HEK293 (cell line): ENCODE results near the gene LDB1.

Source experiments
- CTCF ChIA-PET: fragments of 350-600 bp; formaldehyde crosslinking; extraction: SDS; loops from one replicate; lab custom pipeline; 2021; ENCODE audit warnings: antibody characterized with exemption; lab: Yijun Ruan, JAX
- POLR2A ChIA-PET: fragments of 300-600 bp; formaldehyde crosslinking; extraction: SDS; loops from one replicate; lab custom pipeline; 2020; ENCODE audit warnings: antibody characterized with exemption, inconsistent platforms; lab: Yijun Ruan, JAX
- H3K27ac ChIP-seq: fragments of 200-500 bp; sonication (Bioruptor generic); 2 replicates; pipeline ENCODE4 v1.5.1; 2014; ENCODE audit warnings: low read depth, low read length, control low read depth, inconsistent platforms; ENCODE audit errors: extremely low read depth
- H3K36me3 ChIP-seq, 2 experiments: fragments of 200-500 bp in 1 of 2; sonication (Bioruptor generic) in 1 of 2; 1 replicate in 1 of 2; 2 replicates in 1 of 2; pipeline ENCODE4 v1.5.1; 2014 to 2017; ENCODE audit warnings: inconsistent platforms in 2 of 2, low read length in 2 of 2; ENCODE audit not compliant: control insufficient read depth in 2 of 2, insufficient read depth in 1 of 2
- H3K4me1 ChIP-seq: fragments of 200-500 bp; sonication (Bioruptor generic); 2 replicates; pipeline ENCODE4 v1.5.1; 2014; ENCODE audit warnings: mild to moderate bottlenecking, low read length, inconsistent platforms; ENCODE audit not compliant: control insufficient read depth, insufficient read depth
- H3K4me3 ChIP-seq: 2 replicates; pipeline ENCODE4 v1.5.1; 2011; ENCODE audit warnings: low read depth, mild to moderate bottlenecking, control low read depth, low read length, moderate library complexity
- H3K9me3 ChIP-seq: fragments of 200-500 bp; sonication (Bioruptor generic); 2 replicates; pipeline ENCODE4 v1.5.1; 2014; ENCODE audit warnings: low read depth, low read length, inconsistent platforms; ENCODE audit not compliant: control insufficient read depth, insufficient read depth
- CTCF ChIP-seq: fragments of 450-650 bp; formaldehyde crosslinking; IDR thresholded peaks from 2 replicates; pipeline ENCODE4 v1.5.1; 2016; ENCODE audit warnings: missing biosample characterization, missing genetic modification characterization
- SCRT2 ChIP-seq: fragments of 450-650 bp; formaldehyde crosslinking; IDR thresholded peaks from 2 replicates; pipeline ENCODE4 v1.5.1; 2016; ENCODE audit warnings: missing biosample characterization, missing genetic modification characterization
- ZBTB11 ChIP-seq: fragments of 450-650 bp; formaldehyde crosslinking; conservative IDR thresholded peaks from 2 replicates; pipeline ENCODE4 v1.5.1; 2016; ENCODE audit warnings: low read depth, missing biosample characterization, missing genetic modification characterization
- ZNF23 ChIP-seq: fragments of 450-650 bp; formaldehyde crosslinking; IDR thresholded peaks from 2 replicates; pipeline ENCODE4 v1.5.1; 2016; ENCODE audit warnings: missing biosample characterization, missing genetic modification characterization, borderline replicate concordance
- ZNF335 ChIP-seq: fragments of 450-650 bp; formaldehyde crosslinking; conservative IDR thresholded peaks from 2 replicates; pipeline ENCODE4 v1.5.1; 2016; ENCODE audit warnings: missing biosample characterization, missing genetic modification characterization
- ZNF423 ChIP-seq: fragments of 450-650 bp; formaldehyde crosslinking; IDR thresholded peaks from 2 replicates; pipeline ENCODE4 v1.5.1; 2016; ENCODE audit warnings: missing biosample characterization, missing genetic modification characterization
- ZNF501 ChIP-seq: fragments of 450-650 bp; formaldehyde crosslinking; IDR thresholded peaks from 2 replicates; pipeline ENCODE4 v1.5.1; 2016; ENCODE audit warnings: missing biosample characterization, missing genetic modification characterization
- ZNF529 ChIP-seq: fragments of 450-650 bp; formaldehyde crosslinking; IDR thresholded peaks from 2 replicates; pipeline ENCODE4 v1.5.1; 2017; ENCODE audit warnings: missing genetic modification characterization, missing biosample characterization; ENCODE audit not compliant: insufficient replicate concordance
- ZNF549 ChIP-seq: fragments of 450-650 bp; IDR thresholded peaks from 2 replicates; pipeline ENCODE4 v1.5.1; 2018; ENCODE audit warnings: missing biosample characterization, missing genetic modification characterization, mild to moderate bottlenecking, inconsistent platforms, moderate library complexity
- ZNF654 ChIP-seq: fragments of 450-650 bp; formaldehyde crosslinking; IDR thresholded peaks from 2 replicates; pipeline ENCODE4 v1.5.1; 2016; ENCODE audit warnings: low read depth, missing biosample characterization, missing genetic modification characterization
- ZNF768 ChIP-seq: fragments of 450-650 bp; formaldehyde crosslinking; IDR thresholded peaks from 2 replicates; pipeline ENCODE4 v1.5.1; 2018; ENCODE audit warnings: missing biosample characterization, mild to moderate bottlenecking, missing genetic modification characterization

The LDB1 gene

GRCh38 chr10:102101152-102101551, 19.0 kb downstream of the LDB1 start:
- TF ChIP-seq ZNF23 (tag by site-specific recombination) (no peak), CTCF (tag by site-specific recombination) (peak; percentile 32; the same call in 1 of the 2 replicates), ZNF423 (tag by site-specific recombination) (no peak), ZNF654 (tag by site-specific recombination) (peak; percentile 35; the same call in 1 of the 2 replicates)
- Histone ChIP-seq H3K4me1 (no peaks in the 10 kb centered on the region), H3K27ac (no peak overlapping the region), H3K4me3 (no peak overlapping the region), H3K36me3 (no peaks in the 10 kb centered on the region; a peak in 1 of 3 replicates), H3K9me3 (no peaks in the 10 kb centered on the region)
- ChIA-PET POLR2A (interaction anchor here (0.6 to 4.0 kb wide), 2 partner anchors 13 to 16 kb away, joined by 6 to 26 read pairs; no protein-coding TSS in a partner anchor), CTCF (interaction anchor here (0.5 to 2.5 kb wide), 9 partner anchors 9 to 315 kb away, joined by 3 to 17 read pairs (median 4); no protein-coding TSS in a partner anchor)

DNA sequence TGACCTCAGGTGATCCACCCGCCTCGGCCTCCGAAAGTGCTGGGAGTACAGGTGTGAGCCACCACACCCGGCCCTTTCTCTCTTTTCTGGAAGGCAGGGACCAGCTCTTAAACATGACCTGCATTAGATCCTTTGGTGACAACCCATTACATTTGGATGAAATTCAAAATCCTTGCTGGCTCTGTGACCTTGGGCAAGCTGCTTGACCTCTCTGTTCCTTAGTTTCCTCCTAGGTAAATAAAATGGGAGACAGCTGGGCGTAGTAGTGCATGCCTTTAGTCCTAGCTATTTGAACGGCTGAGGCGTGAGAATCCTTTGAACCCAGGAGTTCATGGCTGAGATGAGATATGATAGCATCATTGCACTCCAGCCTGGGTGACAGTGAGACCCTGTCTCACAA, 23.7 kb downstream of the LDB1 start:
- no peaks in the 10 kb centered on the region for H3K4me1 ChIP-seq
- no peak overlapping the region for H3K27ac ChIP-seq
- TF ChIP-seq ZNF549 (no peak), ZBTB11 (no peak), ZNF768 (tag by site-specific recombination) (0 out of 2 replicates have a peak, but pooled peaks have one; percentile 58)
- TF ChIP-seq, all 188 proteins: peak for 1
- no peaks in the 10 kb centered on the region for H3K9me3 ChIP-seq
- no peak overlapping the region for H3K4me3 ChIP-seq
- POLR2A ChIA-PET: interaction anchor here (1.5 kb wide), 1 partner anchor 18 kb away, joined by 4 read pairs; no protein-coding TSS in a partner anchor
- H3K36me3 ChIP-seq: no peaks in the 10 kb centered on the region; a peak in 1 of 3 replicates
- CTCF ChIA-PET: no interaction called here

DNA sequence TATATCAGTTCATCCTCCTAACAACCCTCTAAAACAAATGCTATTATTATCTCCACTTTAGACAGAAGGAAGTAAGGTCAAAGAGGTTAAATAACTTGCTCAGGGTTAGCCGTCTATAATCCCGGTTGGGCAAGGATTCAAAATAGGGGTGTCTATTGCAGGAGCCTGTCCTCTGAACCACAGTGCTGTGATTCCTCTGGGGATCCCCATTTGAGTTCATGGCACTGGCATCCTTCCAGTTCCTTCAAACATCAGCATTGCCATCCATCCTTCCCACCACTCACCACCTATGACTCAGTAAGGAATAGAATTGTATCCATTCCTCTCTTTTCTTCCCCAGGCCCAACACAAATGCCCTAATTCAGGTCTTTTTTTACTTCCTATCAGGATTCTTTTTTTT, 29.4 kb downstream of the LDB1 start:
- no peak overlapping the region for H3K27ac ChIP-seq
- ChIA-PET POLR2A (no interaction called here), CTCF (no interaction called here)
- H3K36me3 ChIP-seq: no peaks in the 10 kb centered on the region
- no peak overlapping the region for H3K4me3 ChIP-seq
- TF ChIP-seq ZNF335 (tag by site-specific recombination) (peak; percentile 25; the same call in 1 of the 2 replicates), ZNF529 (no peak)
- H3K9me3 ChIP-seq: no peaks in the 10 kb centered on the region
- H3K4me1 ChIP-seq: no peaks in the 10 kb centered on the region

GRCh38 chr10:102086196-102086595, 34.0 kb downstream of the LDB1 start:
- no peaks in the 10 kb centered on the region for H3K36me3 ChIP-seq
- CTCF ChIA-PET: interaction anchor here (1.9 kb wide), 1 partner anchor 13 kb away, joined by 10 read pairs; no protein-coding TSS in a partner anchor
- H3K4me1 ChIP-seq: 0 out of 2 replicates have a peak, but pooled peaks cover 2% of the 10 kb centered on the region
- TF ChIP-seq SCRT2 (tag by site-specific recombination): peak; percentile 38; the same call in 1 of the 2 replicates
- no peak for TF ChIP-seq ZNF501 (tag by site-specific recombination)
- TF ChIP-seq, all 188 proteins: peak for 1
- Histone ChIP-seq H3K27ac (no peak overlapping the region), H3K9me3 (no peaks in the 10 kb centered on the region), H3K4me3 (no peak overlapping the region)
- POLR2A ChIA-PET: no interaction called here
